ENCODE data around the gene NUP43.

NUP43 gene

DNA sequence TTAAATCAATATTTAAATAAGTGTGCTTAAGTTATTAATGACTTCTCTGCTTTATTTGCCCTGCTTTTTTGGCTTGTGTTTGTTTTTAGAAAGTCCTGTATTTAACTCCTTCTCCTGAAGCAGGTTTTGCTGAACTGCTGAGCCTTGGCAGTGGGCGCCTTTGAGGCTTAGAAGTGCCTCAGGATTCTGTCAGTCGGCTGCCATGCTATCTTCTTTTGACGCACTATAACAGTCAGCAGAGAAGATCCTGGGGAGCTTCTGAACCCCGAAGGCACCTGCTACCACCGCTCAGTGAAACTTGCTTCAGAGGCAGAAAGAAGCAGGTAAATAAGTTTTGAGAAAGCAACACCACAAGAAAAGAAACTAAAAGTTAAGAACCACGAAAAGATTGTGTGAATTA, 25.6 kb upstream of the NUP43 start:
- peaks cover 32% of the 10 kb centered on the region; the same call in 1 of the 2 replicates for H3K36me3 ChIP-seq (ENCODE audit: low read length)
- H2AFZ ChIP-seq (ENCODE audit: low read depth, low read length, severe bottlenecking) = no peak overlapping the region
- H3K27me3 ChIP-seq (ENCODE audit: low read length) = no peaks in the 10 kb centered on the region
- H3K27ac ChIP-seq (ENCODE audit: low read depth, low read length) = no peak overlapping the region
- H3K9me2 ChIP-seq (replicated peaks; ENCODE audit: insufficient read depth, low read length) = no peaks in the 10 kb centered on the region
- H3K4me2 ChIP-seq (ENCODE audit: low read depth, low read length, poor library complexity, severe bottlenecking) = no peak overlapping the region
- peaks cover 36% of the 10 kb centered on the region for H3K79me2 ChIP-seq (ENCODE audit: insufficient read depth, low read length)
- H4K20me1 ChIP-seq (ENCODE audit: low read depth, low read length) = peaks cover 6% of the 10 kb centered on the region; the same call in 1 of the 2 replicates
- no peaks in the 10 kb centered on the region for H3K9me3 ChIP-seq (ENCODE audit: insufficient read depth, low read length)
- no peak overlapping the region for H3K9ac ChIP-seq (ENCODE audit: low read length)
- TF ChIP-seq, protein P1, sequence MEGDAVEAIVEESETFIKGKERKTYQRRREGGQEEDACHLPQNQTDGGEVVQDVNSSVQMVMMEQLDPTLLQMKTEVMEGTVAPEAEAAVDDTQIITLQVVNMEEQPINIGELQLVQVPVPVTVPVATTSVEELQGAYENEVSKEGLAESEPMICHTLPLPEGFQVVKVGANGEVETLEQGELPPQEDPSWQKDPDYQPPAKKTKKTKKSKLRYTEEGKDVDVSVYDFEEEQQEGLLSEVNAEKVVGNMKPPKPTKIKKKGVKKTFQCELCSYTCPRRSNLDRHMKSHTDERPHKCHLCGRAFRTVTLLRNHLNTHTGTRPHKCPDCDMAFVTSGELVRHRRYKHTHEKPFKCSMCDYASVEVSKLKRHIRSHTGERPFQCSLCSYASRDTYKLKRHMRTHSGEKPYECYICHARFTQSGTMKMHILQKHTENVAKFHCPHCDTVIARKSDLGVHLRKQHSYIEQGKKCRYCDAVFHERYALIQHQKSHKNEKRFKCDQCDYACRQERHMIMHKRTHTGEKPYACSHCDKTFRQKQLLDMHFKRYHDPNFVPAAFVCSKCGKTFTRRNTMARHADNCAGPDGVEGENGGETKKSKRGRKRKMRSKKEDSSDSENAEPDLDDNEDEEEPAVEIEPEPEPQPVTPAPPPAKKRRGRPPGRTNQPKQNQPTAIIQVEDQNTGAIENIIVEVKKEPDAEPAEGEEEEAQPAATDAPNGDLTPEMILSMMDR (IDR thresholded peaks at IDR 0.05; ENCODE audit: insufficient read depth, low read length, poor library complexity, severe bottlenecking) = no peak
- no peak for TF ChIP-seq EZH2phosphoT487 (conservative IDR thresholded peaks at IDR 0.05; ENCODE audit: low read length)
- no peak overlapping the region for H3K4me3 ChIP-seq (ENCODE audit: insufficient read depth, low read length, poor library complexity, severe bottlenecking)
- 0 out of 2 replicates have a peak, but pooled peaks cover 3% of the 10 kb centered on the region for H3F3A ChIP-seq (ENCODE audit: insufficient read depth)

DNA sequence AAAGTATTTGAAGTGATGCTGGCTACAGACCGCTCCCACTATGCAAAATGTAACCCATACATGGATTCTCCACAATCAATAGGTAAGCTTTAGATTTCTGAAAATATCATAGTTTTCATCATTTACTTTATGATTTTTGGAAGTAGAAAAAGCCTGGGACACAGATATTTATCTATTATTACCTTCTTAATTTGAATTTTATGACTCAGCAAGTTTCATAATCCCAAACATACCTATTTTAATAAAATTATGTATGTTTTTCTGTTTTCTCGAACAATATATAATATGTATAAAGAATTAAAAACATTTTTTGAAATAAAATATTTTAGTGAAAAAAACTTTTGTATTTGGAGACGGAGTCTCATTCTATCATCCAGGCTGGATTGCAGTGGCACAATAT, 24.9 kb upstream of the NUP43 start:
- Histone ChIP-seq H2AFZ (ENCODE audit: low read depth, low read length, severe bottlenecking) (no peak overlapping the region), H3F3A (ENCODE audit: insufficient read depth) (0 out of 2 replicates have a peak, but pooled peaks cover 3% of the 10 kb centered on the region), H3K79me2 (ENCODE audit: insufficient read depth, low read length) (peaks cover 42% of the 10 kb centered on the region), H3K27me3 (ENCODE audit: low read length) (no peaks in the 10 kb centered on the region), H3K36me3 (ENCODE audit: low read length) (peaks cover 34% of the 10 kb centered on the region), H3K27ac (ENCODE audit: low read depth, low read length) (no peak overlapping the region), H3K4me3 (ENCODE audit: insufficient read depth, low read length, poor library complexity, severe bottlenecking) (no peak overlapping the region), H3K9me3 (ENCODE audit: insufficient read depth, low read length) (no peaks in the 10 kb centered on the region), H4K20me1 (ENCODE audit: low read depth, low read length) (peaks cover 6% of the 10 kb centered on the region; the same call in 1 of the 2 replicates), H3K9me2 (replicated peaks; ENCODE audit: insufficient read depth, low read length) (no peaks in the 10 kb centered on the region), H3K9ac (ENCODE audit: low read length) (no peak overlapping the region), H3K4me2 (ENCODE audit: low read depth, low read length, poor library complexity, severe bottlenecking) (no peak overlapping the region)
- TF ChIP-seq, protein P1 (IDR thresholded peaks at IDR 0.05; ENCODE audit: insufficient read depth, low read length, poor library complexity, severe bottlenecking) = no peak
- no peak for TF ChIP-seq EZH2phosphoT487 (conservative IDR thresholded peaks at IDR 0.05; ENCODE audit: low read length)

DNA sequence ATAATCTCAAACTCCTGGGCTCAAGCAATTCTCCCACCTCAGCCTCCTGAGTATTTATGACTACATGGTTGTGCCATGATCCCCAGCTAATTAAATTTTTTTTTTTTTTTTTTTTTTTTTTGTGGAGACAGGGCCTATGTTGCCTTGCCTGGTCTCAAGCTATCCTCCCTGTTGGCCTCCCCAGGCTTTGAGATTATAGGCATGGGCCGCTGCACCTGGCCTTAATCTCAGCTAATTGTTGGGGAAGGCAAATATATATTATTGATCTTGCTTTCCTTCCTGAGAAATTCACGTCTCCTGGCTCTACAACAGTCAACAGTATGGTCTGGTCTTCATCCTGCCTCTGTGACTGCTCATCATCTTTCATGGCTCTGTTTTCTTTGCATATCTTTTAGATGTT, 23.3 kb upstream of the NUP43 start:
- peaks cover 54% of the 10 kb centered on the region for H3K79me2 ChIP-seq (ENCODE audit: insufficient read depth, low read length)

More for the DNA sequence above, 23.3 kb upstream of the NUP43 start:
- H3F3A ChIP-seq (ENCODE audit: insufficient read depth) = no peaks in the 10 kb centered on the region
- no peaks in the 10 kb centered on the region for H3K9me3 ChIP-seq (ENCODE audit: insufficient read depth, low read length)
- H3K9me2 ChIP-seq (replicated peaks; ENCODE audit: insufficient read depth, low read length) = no peaks in the 10 kb centered on the region
- no peak overlapping the region for H3K9ac ChIP-seq (ENCODE audit: low read length)
- H2AFZ ChIP-seq (ENCODE audit: low read depth, low read length, severe bottlenecking) = no peak overlapping the region
- no peak overlapping the region for H3K27ac ChIP-seq (ENCODE audit: low read depth, low read length)
- H3K36me3 ChIP-seq (ENCODE audit: low read length) = peaks cover 40% of the 10 kb centered on the region
- TF ChIP-seq EZH2phosphoT487 (conservative IDR thresholded peaks at IDR 0.05; ENCODE audit: low read length) = no peak
- TF ChIP-seq, protein P1 (IDR thresholded peaks at IDR 0.05; ENCODE audit: insufficient read depth, low read length, poor library complexity, severe bottlenecking) = no peak
- H4K20me1 ChIP-seq (ENCODE audit: low read depth, low read length) = peaks cover 6% of the 10 kb centered on the region; the same call in 1 of the 2 replicates
- no peaks in the 10 kb centered on the region for H3K27me3 ChIP-seq (ENCODE audit: low read length)
- H3K4me3 ChIP-seq (ENCODE audit: insufficient read depth, low read length, poor library complexity, severe bottlenecking) = no peak overlapping the region
- H3K4me2 ChIP-seq (ENCODE audit: low read depth, low read length, poor library complexity, severe bottlenecking) = no peak overlapping the region

Measured in SU-DHL-6 (cell line).